ENCODE results near the gene ANXA2.

Gene ANXA2

GRCh38 chr15:60389261-60390077 lies 8.3 kb downstream of the ANXA2 start:
- DNase-seq (ENCODE audit: low read depth in 2 of 2) = no peak

- DNase-seq (ENCODE audit: low read depth in 2 of 2) = no peak
Measured at GRCh38 chr15:60387321-60387720, 10.5 kb downstream of the ANXA2 start.

DNA sequence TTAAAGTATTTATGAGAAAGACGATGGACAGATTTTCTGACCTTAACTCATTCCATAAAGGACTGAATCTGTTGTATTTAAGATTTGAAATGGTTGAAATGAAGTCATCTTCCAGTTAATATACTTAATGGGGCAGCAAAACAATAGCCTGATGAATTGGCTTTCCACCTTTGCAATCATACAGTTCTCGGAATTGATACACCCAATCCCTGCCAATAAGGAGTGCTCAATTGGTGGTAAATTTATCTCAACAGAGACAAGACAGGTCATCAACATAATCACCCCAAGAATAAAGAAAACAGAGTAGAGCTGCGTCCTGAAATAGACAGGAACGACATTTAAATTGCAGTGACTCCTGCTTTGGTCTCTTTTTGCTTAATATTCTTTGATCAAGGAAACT lies 11.2 kb downstream of the ANXA2 start:
- no peak for DNase-seq (ENCODE audit: low read depth in 2 of 2)

DNA sequence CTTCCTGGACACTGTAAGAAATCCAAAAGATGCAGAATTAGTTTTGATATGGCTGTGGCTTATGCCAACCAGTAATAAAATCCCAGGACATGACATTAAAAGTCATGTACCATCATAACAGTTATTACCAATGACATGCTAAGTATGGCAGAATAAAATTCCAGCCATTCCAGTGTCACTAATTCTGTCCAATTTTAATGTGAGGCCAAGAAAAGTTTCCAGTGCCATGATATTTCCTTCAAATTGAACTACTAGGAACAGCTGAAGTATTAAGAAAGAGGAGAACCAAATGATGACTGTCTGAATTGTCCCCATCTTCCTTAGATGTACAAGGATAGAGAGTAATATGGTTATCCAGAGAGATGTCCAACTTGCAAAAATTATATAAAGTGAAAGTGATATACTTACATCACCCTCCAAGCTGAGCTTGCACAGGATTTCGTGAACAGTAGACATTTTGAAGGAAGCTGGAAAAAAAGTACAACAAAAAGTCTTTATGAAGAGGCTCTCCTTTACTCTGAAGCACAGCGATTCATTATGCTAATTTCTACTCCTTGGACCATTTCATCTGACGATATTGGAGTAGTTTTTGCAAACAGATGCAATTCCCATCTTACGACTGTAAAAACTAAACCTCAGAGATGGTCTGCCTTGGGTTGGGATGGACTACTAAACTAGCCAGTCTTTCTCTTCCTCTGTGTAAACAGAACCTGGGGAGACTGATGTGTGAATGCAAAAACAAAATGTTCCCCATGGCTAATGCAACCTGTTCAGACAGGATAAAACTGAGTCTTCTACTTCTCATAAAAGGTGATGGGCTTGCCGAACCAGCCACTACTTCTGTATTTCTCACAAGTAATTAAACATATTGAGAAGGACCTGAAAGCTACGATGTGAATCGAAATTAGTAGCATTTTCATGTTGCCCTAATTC lies 11.9 kb downstream of the ANXA2 start:
- DNase-seq (ENCODE audit: low read depth in 2 of 2) = no peak

DNA sequence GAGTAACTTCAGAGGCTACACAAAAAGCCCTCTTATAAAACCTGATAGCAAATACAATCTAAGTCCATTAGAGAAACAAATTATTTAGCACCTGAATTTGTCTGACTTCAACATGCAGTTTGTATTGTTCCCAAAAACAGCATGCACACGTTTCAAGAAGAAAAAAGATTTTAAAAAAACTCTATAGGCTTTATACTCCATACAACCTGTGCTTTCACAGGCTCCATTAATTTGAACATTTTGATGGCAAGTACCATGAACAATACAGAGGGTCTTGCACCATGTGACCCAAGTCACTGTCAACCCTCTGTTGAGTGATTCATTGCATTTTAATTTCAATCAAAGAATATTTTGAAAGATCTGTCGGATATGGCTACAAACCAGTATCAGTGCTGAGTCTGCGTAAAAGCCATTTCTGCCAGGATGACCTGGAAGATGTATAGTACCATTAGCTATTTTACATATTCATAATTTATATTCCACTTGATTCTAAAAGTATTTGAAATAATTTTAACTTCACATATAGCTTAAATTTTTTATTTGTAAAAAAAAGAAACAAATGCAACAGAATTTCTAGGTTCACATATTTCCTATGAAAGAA lies 13.2 kb downstream of the ANXA2 start:
- DNase-seq (ENCODE audit: low read depth in 2 of 2) = no peak

DNA sequence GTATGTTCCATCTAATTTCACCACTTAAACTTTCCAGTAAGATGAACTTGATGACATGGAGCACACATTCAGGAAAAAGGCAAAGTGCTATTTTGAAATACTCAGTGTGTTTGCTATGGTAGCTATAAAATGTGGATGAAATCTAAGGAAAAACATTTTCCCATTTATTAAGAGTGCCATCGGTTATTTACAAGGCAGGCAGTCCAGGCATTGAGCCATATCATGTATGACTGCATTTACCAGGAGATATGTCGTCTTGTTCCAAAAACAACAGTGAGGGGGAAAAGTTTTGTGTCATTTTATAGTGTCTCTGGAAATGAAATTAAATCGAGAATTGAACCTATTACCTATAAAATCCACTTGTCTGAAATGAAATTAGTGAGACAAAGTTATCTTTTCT lies 13.7 kb downstream of the ANXA2 start:
- DNase-seq (ENCODE audit: low read depth in 2 of 2) = no peak

DNA sequence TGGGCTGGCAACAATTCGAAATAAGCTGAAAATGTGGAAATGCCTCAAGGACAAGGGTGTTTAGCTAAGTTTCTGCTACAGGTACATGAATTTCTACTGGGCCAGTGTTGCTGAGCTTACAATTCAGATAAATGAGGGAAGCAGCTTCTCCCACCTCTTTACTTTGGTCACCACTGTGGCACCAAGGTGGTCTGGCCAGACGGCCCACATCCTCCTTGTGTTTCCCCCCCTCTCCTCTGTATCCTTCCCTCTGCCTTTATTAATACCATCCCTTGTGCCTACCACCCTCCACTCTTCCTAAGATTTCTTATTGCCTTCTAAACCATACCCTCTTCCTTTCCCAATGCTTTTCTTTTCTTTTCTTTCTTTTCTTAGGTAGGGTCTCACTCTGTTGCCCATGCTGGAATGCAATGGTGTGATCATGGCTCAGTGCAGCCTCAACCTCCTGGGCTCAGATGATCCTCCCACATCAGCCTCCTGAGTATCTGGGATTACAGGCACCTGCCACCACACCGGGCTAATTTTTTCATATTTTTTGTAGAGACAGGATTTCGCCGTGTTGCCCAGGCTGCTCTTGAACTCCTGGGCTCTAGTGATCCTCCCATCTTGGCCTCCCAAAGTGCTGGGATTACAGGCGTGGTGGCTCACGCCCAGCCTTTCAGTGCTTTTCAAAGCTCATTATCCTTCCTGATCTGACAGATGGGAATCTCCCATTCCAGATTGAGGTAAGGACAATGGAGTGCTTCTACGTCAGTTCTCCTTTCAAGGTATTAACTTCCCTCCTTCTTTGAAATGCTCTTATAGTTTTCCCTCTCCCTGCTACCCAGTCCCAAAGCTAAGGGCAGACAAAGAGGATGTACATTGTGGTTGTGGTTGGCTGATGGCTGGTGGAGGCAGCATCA lies 14.8 kb downstream of the ANXA2 start:
- no peak for DNase-seq (ENCODE audit: low read depth in 2 of 2)

DNA sequence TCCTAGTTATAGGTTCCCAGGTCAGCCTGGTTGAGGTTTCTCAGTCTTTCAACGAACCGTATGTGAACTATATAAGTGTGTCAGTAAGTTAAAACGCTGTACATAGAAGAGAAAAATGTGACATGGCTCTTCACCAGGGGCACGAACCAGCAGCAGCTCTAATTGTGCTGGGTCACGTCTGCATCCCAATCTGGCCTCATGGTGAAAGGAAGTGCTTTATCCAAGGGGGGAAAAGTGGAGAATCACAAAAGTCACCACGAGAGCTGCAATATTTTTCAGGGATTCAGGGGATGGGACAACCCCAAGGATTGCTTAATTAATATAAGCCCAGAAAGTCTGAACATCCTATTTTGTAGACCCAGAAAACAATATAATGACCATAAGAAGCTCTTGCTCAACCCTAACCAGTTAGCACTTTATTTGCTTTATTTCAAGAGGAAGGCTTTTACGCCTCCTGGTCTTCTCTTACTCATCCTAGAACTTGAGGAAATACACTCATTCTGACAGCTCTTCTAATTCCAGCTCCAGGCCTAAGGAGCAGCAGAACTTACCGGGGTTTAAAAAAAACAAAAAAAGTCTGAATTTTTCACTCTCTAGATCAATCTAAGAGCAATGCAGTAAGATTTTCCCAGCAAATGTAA lies 16.5 kb downstream of the ANXA2 start:
- DNase-seq (ENCODE audit: low read depth in 2 of 2) = no peak

- DNase-seq (ENCODE audit: low read depth in 2 of 2) = no peak
Measured at GRCh38 chr15:60379525-60380274, 18.1 kb downstream of the ANXA2 start.

DNA sequence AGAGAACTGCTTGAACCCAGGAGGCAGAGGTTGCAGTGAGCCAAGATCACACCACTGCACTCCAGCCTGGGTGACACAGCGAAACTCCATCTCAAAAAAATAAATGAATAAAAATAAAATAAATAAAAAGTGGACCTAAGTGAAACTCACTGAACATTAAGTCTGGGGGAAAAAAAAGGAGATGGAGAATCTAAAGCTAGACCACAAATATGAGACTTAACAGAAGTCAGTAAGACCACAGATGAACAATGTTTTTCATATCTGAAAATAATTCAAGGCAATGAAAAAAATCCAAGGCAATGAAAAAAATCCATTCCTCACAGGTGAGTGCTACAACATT lies 18.6 kb downstream of the ANXA2 start:
- DNase-seq (ENCODE audit: low read depth in 2 of 2) = no peak

DNA sequence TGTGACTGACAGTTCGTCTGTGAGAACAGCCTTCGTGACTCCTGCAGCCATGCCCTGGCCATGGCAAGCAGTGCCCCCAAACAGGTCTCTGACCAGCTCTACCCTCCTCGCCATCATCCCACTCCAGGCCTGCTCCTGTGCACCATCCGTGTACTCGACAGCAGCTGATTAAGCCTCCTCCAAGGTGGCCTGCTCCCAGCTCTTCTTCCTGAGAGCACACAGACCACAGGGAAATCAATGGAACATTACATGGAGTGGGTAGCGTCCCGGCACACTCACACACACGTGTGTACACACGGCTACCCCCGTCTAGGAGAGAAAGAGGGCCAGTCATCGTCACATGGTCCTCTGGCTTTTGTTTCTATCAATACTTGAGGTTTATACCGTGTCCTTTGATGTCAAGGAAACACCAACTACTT lies 21.1 kb downstream of the ANXA2 start:
- no peak for DNase-seq (ENCODE audit: low read depth in 2 of 2)

DNA sequence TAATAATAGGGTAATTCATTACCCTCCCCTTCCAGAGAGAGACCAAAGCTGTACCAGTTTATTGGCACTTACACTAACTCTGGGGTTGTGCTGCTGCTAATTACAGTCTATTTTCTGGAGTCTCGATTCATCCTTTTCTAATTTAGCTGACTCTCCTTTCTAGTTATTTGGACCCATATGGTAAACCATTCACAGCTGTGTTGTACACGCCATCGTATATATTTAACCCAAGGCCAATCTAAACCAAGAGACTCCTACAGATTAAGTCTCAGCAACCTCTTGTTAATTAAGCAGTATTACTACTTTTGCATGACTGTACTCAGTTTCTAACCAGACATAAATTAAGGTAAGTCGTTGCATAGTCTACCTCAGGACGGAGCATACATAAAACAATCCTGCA lies 22.5 kb downstream of the ANXA2 start:
- no peak for DNase-seq (ENCODE audit: low read depth in 2 of 2)

GRCh38 chr15:60374628-60375081 lies 23.1 kb downstream of the ANXA2 start:
- DNase-seq (ENCODE audit: low read depth in 2 of 2) = no peak

DNA sequence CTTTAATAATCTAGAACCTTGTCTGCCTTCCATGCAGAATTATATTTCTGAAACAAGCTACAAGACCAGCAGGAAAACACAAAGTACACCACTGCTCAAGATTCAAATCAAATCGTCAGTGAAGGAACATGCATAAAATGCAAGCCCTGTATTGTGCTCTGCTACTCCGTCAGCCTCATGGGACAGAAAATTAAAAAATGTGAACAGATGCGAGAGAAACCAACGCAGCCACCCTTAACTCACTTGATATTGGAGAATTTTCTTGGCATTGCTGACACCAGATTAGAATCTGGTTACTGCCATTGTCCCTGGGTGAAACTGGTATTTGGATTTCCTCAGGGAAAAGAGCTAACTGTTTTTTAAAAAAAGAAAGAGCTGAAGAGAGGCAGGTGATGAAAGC lies 23.6 kb downstream of the ANXA2 start:
- no peak for DNase-seq (ENCODE audit: low read depth in 2 of 2)

- no peak for DNase-seq (ENCODE audit: low read depth in 2 of 2)
Measured at GRCh38 chr15:60373745-60374144, 24.0 kb downstream of the ANXA2 start.

DNA sequence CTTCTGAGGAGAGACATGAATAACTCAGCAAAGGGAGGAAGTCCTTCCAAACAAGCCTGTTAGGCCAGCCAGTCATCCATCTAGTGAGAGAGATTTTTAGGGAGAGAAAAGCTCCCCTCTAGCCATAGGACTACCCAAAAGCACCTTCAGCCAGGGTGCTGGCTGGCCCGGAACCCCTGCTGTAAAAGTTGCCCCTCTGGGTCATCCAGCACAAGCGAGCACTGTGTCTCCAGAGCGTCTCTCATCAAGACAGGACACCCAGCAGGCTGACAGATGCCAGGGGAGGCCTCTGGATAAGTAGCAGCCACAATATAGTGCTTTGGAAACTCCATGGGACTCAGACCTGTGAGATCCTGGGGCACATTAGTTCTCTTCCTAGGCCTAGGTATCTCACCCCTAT lies 24.5 kb downstream of the ANXA2 start:
- no peak for DNase-seq (ENCODE audit: low read depth in 2 of 2)

DNA sequence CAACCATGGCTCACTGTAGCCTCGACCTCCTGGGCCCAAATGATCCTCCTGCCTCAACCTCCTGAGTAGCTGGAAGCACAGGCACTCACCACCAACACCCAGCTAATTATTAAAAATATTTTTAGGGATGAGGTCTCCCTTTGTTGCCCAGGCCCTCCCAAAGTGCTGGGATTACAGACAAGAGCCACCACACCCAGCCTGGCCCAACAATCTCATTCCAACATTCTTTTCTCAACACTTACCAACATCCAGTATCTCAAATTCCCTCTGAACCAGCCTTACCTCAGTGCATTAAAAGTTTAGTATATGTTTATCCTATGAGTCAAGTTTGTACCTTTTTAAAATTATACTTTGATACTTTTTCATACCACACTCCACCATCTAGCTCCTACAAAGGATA lies 25.0 kb downstream of the ANXA2 start:
- DNase-seq (ENCODE audit: low read depth in 2 of 2) = no peak

- no peak for DNase-seq (ENCODE audit: low read depth in 2 of 2)
Measured at GRCh38 chr15:60372227-60372626, 25.6 kb downstream of the ANXA2 start.

DNA sequence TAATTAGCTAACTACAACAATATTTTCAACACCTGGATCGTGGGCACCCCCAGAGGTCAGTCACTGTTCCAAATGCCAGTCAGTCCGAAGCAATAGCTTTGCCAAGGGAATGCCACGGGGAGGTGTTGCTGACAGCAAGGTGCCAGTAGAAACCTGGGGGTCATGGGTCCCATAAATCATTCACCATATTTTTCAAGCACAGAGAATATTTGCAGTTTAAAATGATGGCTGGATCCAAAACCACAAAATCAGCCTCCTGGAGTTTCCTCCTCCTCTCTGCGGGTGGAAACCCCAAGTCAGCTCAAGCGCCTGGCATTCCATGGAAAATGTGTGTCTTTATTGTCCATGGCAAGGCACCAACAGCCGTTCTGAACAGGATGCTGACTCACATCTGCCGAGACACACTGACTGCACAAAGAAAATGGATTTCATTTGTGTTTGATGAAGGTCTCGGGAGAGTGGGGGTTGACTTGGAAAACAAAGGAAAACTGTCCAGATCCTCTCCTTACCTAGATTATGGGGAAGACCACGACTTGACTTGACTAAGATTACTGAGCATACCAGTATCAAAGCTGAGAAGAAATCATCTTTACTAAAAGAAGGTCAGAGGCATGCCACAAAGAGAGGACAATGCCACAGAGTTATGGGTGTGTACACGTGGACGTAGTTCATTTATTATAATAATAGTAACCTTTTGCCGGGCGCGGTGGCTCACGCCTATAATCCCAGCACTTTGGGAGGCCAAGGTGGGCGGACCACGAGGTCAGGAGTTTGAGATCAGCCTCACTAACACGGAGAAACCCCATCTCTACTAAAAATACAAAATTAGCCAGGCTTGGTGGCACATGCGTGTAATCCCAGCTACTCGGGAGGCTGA lies 26.4 kb downstream of the ANXA2 start:
- DNase-seq (ENCODE audit: low read depth in 2 of 2) = no peak

DNA sequence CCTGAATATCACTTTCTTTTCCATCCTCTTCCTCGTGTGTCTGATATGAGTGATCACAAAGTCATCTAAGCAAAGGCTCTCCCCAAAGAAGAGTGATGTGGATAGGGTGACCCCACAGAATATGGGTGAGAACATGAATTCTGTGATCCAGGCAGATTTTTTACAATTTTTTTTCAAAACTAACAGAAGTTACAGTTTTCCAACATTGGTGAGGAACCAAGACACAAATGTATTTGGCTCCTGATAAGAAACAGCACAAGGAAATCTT lies 27.0 kb downstream of the ANXA2 start:
- DNase-seq (ENCODE audit: low read depth in 2 of 2) = no peak
